ENCODE measurements around the gene MAP4K5. TPM values are rescaled to one million over a fixed set of nuclear protein-coding genes. Genes with fewer than 3 reads are reported as not detected.

MAP4K5 gene
- total RNA-seq, 1 experiment from 2014 or later, result 42.7 TPM

DNA sequence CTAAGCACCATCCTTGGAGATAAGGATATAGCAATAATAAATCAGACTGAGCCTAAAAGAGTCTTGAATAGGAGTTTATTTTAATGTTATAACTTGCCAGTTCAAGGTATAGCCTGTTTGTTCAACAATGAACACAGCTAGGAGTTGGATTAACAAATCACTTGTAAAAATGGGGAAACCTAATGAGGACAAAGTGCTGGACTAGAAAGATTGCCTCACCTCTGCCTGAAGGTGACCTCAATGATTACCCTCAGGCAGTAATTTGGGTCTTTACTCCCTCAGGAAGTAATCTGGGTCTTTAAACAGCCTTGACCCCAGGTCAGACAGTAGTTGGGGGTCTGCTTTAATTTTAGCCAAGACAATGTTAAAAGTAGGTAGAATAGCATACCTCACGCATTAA lies 100.2 kb downstream of the MAP4K5 start:
- H2BK15ac ChIP-seq (ENCODE audit: low read depth, low read length), result no peak overlapping the region
- no peaks in the 10 kb centered on the region for H3K27me3 ChIP-seq (ENCODE audit: insufficient read depth, low read length)
- no peak overlapping the region for H2BK5ac ChIP-seq (ENCODE audit: insufficient read length, low read length)
- H4K5ac ChIP-seq (ENCODE audit: insufficient read length, low read depth, low read length), result no peak overlapping the region
- no peaks in the 10 kb centered on the region for H3K4me1 ChIP-seq (ENCODE audit: insufficient read depth, low read length)
- no peak overlapping the region for H2AK5ac ChIP-seq (ENCODE audit: insufficient read length, low read length)
- H3K79me2 ChIP-seq (ENCODE audit: insufficient read depth, low read length), result no peaks in the 10 kb centered on the region
- no peak for TF ChIP-seq CTCF (conservative IDR thresholded peaks at IDR 0.05)
- H3K56ac ChIP-seq (ENCODE audit: insufficient read length, low read depth, low read length), result no peak overlapping the region
- no peak overlapping the region for H2BK12ac ChIP-seq (ENCODE audit: insufficient read length, low read depth, low read length)
- H4K91ac ChIP-seq (ENCODE audit: insufficient read length, low read depth, low read length), result no peak overlapping the region
- H3K4me2 ChIP-seq (ENCODE audit: insufficient read depth, insufficient read length, low read length), result no peak overlapping the region
- Mint-ChIP-seq H3K4me1 (no peaks in the 10 kb centered on the region), H3K27ac (no peak overlapping the region), H3K36me3 (ENCODE audit: insufficient read depth in 1 of 3, low read depth in 3 of 3) (peaks cover 19 to 55% (median 39%) of the 10 kb centered on the region in 3 experiments), H3K4me3 (no peak overlapping the region), H3K9me3 (peaks cover 6 to 7% of the 10 kb centered on the region in 2 experiments), H3K27me3 (ENCODE audit: low read depth) (no peaks in the 10 kb centered on the region)
- H4K20me1 ChIP-seq (ENCODE audit: control insufficient read depth, insufficient read depth, insufficient read length), result no peaks in the 10 kb centered on the region
- H3K9ac ChIP-seq (ENCODE audit: extremely low read depth, insufficient read length, low read length), result no peak overlapping the region
- H3K23ac ChIP-seq (ENCODE audit: insufficient read length, low read depth, low read length), result no peak overlapping the region
- H3K4ac ChIP-seq (ENCODE audit: low read depth, low read length), result no peak overlapping the region
- no peak overlapping the region for H2BK20ac ChIP-seq (ENCODE audit: low read depth, low read length, poor library complexity, severe bottlenecking)
- no peak for DNase-seq
- H3T11ph ChIP-seq (ENCODE audit: low read length), result no peak overlapping the region
- no peak overlapping the region for H3K14ac ChIP-seq (ENCODE audit: insufficient read depth, low read length)
- no peak overlapping the region for H3K27ac ChIP-seq (ENCODE audit: insufficient read length, low read depth, low read length)
- H2BK120ac ChIP-seq (ENCODE audit: low read depth, low read length, poor library complexity, severe bottlenecking), result no peak overlapping the region
- H3K23me2 ChIP-seq (ENCODE audit: insufficient read length, low read depth, low read length, poor library complexity, severe bottlenecking), result no peaks in the 10 kb centered on the region
- H2AFZ ChIP-seq (ENCODE audit: low read length), result no peak overlapping the region
- no CpG with 5 or more reads among the region's 1 CpG for WGBS (ENCODE audit: extremely low coverage, insufficient read length, low lambda C conversion rate)
- H3K9me3 ChIP-seq (ENCODE audit: control insufficient read depth, low read depth, low read length), result peaks cover 4% of the 10 kb centered on the region
- no peaks in the 10 kb centered on the region for H3K79me1 ChIP-seq (ENCODE audit: insufficient read depth, low read depth, low read length, poor library complexity, severe bottlenecking)
- no peak overlapping the region for H3K18ac ChIP-seq (ENCODE audit: insufficient read length, low read depth, low read length)
- no peak overlapping the region for H4K8ac ChIP-seq (replicated peaks; ENCODE audit: insufficient read length, low read depth, low read length)

All from H9 (cell line).